A549 (cell line): ENCODE data around the gene ZNF71.

Source experiments
- BHLHE40 ChIP-seq: IDR thresholded peaks from 2 replicates; pipeline ENCODE4 v1.6.1; 2012; ENCODE audit warnings: low read depth, low read length, inconsistent platforms
- CHD4 ChIP-seq: fragments of 200-600 bp; sonication (generic); IDR thresholded peaks from 2 replicates; pipeline ENCODE4 v1.6.1; 2016; ENCODE audit warnings: antibody characterized with exemption, mild to moderate bottlenecking, borderline replicate concordance
- EHF ChIP-seq: fragments of 250-450 bp; sonication (Bioruptor Pico); IDR thresholded peaks from 2 replicates; pipeline ENCODE4 v1.5.0; 2020; ENCODE audit warnings: mild to moderate bottlenecking
- EP300 ChIP-seq, 2 experiments: fragments of >200 bp; sonication (Bioruptor Twin); formaldehyde crosslinking; IDR thresholded peaks; 2 replicates in 1 of 2; 3 replicates in 1 of 2; pipeline ENCODE4 v1.6.1; 2016 to 2017
- ESRRA ChIP-seq: fragments of 150-350 bp; IDR thresholded peaks from 2 replicates; pipeline ENCODE4 v1.6.1; 2014; ENCODE audit warnings: mild to moderate bottlenecking, low read length, borderline replicate concordance
- HDAC2 ChIP-seq: fragments of 200-600 bp; sonication (generic); IDR thresholded peaks from 2 replicates; pipeline ENCODE4 v1.6.1; 2016
- JUNB ChIP-seq: fragments of >200 bp; sonication (Bioruptor Twin); formaldehyde crosslinking; IDR thresholded peaks from 2 replicates; pipeline ENCODE4 v1.6.1; 2016
- NR3C1 ChIP-seq: fragments of >200 bp; sonication (Bioruptor Twin); formaldehyde crosslinking; IDR thresholded peaks from 3 replicates; pipeline ENCODE4 v1.6.1; 2017
- PHF8 ChIP-seq: fragments of 200-600 bp; sonication (generic); IDR thresholded peaks from 2 replicates; pipeline ENCODE4 v1.6.1; 2016; ENCODE audit warnings: low read depth, mild to moderate bottlenecking, antibody characterized with exemption, moderate library complexity, borderline replicate concordance
- POLR2A ChIP-seq: IDR thresholded peaks from 2 replicates; pipeline ENCODE4 v1.6.1; 2012; ENCODE audit warnings: mild to moderate bottlenecking, low read length
- ZFP36 ChIP-seq: fragments of 450-650 bp; IDR thresholded peaks from 2 replicates; pipeline ENCODE4 v1.6.1; 2014; ENCODE audit warnings: borderline replicate concordance; ENCODE audit not compliant: partially characterized antibody
- TF ChIP-seq, protein P1 (sequence below): fragments of >200 bp; sonication (Bioruptor Twin); formaldehyde crosslinking; IDR thresholded peaks from 3 replicates; pipeline ENCODE4 v1.5.1; 2016

DNA sequence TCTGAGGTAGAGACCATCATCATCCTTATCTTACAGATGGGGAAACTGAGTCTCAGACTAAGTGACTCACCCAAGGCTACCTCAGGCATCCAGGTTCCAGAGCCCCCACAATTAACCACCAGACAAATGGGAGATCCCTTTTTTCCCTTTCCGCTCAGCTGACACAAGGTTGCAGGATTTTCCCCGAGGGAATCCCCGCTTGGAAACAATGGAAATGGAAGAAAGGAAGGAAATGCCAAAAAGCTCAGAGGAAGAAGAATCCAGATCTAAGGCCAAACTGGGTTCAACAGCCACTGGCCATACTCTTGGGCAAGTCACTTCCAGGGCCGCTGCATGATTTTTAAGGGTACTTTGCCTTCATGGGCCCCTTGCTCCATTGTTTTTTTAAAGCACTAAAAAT, 1.6 kb downstream of the ZNF71 start:
- TF ChIP-seq, protein P1, sequence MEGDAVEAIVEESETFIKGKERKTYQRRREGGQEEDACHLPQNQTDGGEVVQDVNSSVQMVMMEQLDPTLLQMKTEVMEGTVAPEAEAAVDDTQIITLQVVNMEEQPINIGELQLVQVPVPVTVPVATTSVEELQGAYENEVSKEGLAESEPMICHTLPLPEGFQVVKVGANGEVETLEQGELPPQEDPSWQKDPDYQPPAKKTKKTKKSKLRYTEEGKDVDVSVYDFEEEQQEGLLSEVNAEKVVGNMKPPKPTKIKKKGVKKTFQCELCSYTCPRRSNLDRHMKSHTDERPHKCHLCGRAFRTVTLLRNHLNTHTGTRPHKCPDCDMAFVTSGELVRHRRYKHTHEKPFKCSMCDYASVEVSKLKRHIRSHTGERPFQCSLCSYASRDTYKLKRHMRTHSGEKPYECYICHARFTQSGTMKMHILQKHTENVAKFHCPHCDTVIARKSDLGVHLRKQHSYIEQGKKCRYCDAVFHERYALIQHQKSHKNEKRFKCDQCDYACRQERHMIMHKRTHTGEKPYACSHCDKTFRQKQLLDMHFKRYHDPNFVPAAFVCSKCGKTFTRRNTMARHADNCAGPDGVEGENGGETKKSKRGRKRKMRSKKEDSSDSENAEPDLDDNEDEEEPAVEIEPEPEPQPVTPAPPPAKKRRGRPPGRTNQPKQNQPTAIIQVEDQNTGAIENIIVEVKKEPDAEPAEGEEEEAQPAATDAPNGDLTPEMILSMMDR = no peak
- TF ChIP-seq POLR2A (no peak), EHF (CRISPR knock-in tag) (no peak), EP300 (IDR thresholded peaks at IDR 0.05) (no peak), NR3C1 (no peak), HDAC2 (no peak), CHD4 (no peak), ZFP36 (no peak), ESRRA (no peak), BHLHE40 (no peak), PHF8 (no peak), JUNB (no peak)
